H9 (cell line): Measurements from ENCODE around the gene VPS26B. TPM values are rescaled to one million over a fixed set of nuclear protein-coding genes. Genes with fewer than 3 reads are reported as not detected.

Experiments
- DNase-seq: peaks from one replicate; pipeline ENCODE4 v3.0.0-alpha.2; 2017
- H2AFZ ChIP-seq: one replicate; pipeline ENCODE4 v1.6.1; 2013; ENCODE audit warnings: mild to moderate bottlenecking, low read length, control low read depth, moderate library complexity
- H2AK5ac ChIP-seq: 2 replicates; pipeline ENCODE4 v1.6.1; 2013; ENCODE audit warnings: low read length, control low read depth, mixed read lengths; ENCODE audit not compliant: insufficient read length
- H2BK120ac ChIP-seq: one replicate; pipeline ENCODE4 v1.6.1; 2013; ENCODE audit warnings: low read depth, mild to moderate bottlenecking, low read length, control low read depth, inconsistent platforms; ENCODE audit not compliant: poor library complexity, severe bottlenecking
- H2BK12ac ChIP-seq: 2 replicates; pipeline ENCODE4 v1.6.1; 2013; ENCODE audit warnings: low read length, control low read depth, mixed read lengths, low read depth; ENCODE audit not compliant: insufficient read length
- H2BK15ac ChIP-seq: 2 replicates; pipeline ENCODE4 v1.6.1; 2013; ENCODE audit warnings: low read depth, low read length, control low read depth
- H2BK20ac ChIP-seq: one replicate; pipeline ENCODE4 v1.6.1; 2013; ENCODE audit warnings: low read depth, mild to moderate bottlenecking, low read length, control low read depth, inconsistent platforms; ENCODE audit not compliant: poor library complexity, severe bottlenecking
- H2BK5ac ChIP-seq: 2 replicates; pipeline ENCODE4 v1.6.1; 2013; ENCODE audit warnings: low read length, control low read depth, mixed read lengths; ENCODE audit not compliant: insufficient read length
- H3K14ac ChIP-seq: 2 replicates; pipeline ENCODE4 v1.6.1; 2013; ENCODE audit warnings: low read length, control low read depth; ENCODE audit not compliant: insufficient read depth
- H3K18ac ChIP-seq: 2 replicates; pipeline ENCODE4 v1.6.1; 2013; ENCODE audit warnings: low read depth, mild to moderate bottlenecking, mixed read lengths, low read length, control low read depth; ENCODE audit not compliant: insufficient read length
- H3K23ac ChIP-seq: 2 replicates; pipeline ENCODE4 v1.6.1; 2013; ENCODE audit warnings: low read length, control low read depth, mixed read lengths, low read depth; ENCODE audit not compliant: insufficient read length
- H3K23me2 ChIP-seq: 2 replicates; pipeline ENCODE4 v1.6.1; 2013; ENCODE audit warnings: low read depth, mild to moderate bottlenecking, mixed read lengths, low read length, control low read depth; ENCODE audit not compliant: insufficient read length, poor library complexity, severe bottlenecking
- H3K27ac ChIP-seq: 2 replicates; pipeline ENCODE4 v1.5.1; 2013; ENCODE audit warnings: low read length, control low read depth, mixed read lengths, low read depth; ENCODE audit not compliant: insufficient read length
- H3K27me3 ChIP-seq: 2 replicates; pipeline ENCODE4 v1.6.1; 2013; ENCODE audit warnings: low read length, control low read depth, inconsistent platforms; ENCODE audit not compliant: insufficient read depth
- H3K4ac ChIP-seq: 2 replicates; pipeline ENCODE4 v1.6.1; 2013; ENCODE audit warnings: low read depth, mild to moderate bottlenecking, control low read depth, inconsistent platforms, low read length, moderate library complexity
- H3K4me1 ChIP-seq: 2 replicates; pipeline ENCODE4 v1.6.1; 2013; ENCODE audit warnings: low read length, control low read depth, inconsistent platforms; ENCODE audit not compliant: insufficient read depth
- H3K4me2 ChIP-seq: 2 replicates; pipeline ENCODE4 v1.6.1; 2013; ENCODE audit warnings: low read length, control low read depth, mixed read lengths; ENCODE audit not compliant: insufficient read length, insufficient read depth
- H3K56ac ChIP-seq: 2 replicates; pipeline ENCODE4 v1.6.1; 2013; ENCODE audit warnings: low read depth, mild to moderate bottlenecking, mixed read lengths, low read length, control low read depth; ENCODE audit not compliant: insufficient read length
- H3K79me1 ChIP-seq: 2 replicates; pipeline ENCODE4 v1.6.1; 2013; ENCODE audit warnings: low read depth, mild to moderate bottlenecking, moderate library complexity, low read length, control low read depth, inconsistent platforms; ENCODE audit not compliant: insufficient read depth, poor library complexity, severe bottlenecking
- H3K79me2 ChIP-seq: 2 replicates; pipeline ENCODE4 v1.6.1; 2013; ENCODE audit warnings: low read length, control low read depth, inconsistent platforms; ENCODE audit not compliant: insufficient read depth
- H3K9ac ChIP-seq: 2 replicates; pipeline ENCODE4 v1.6.1; 2013; ENCODE audit warnings: low read length, control low read depth, mixed read lengths; ENCODE audit not compliant: insufficient read length; ENCODE audit errors: extremely low read depth
- H3K9me3 ChIP-seq: one replicate; pipeline ENCODE4 v1.6.1; 2013; ENCODE audit warnings: low read depth, low read length, inconsistent platforms; ENCODE audit not compliant: control insufficient read depth
- H3T11ph ChIP-seq: one replicate; pipeline ENCODE4 v1.6.1; 2013; ENCODE audit warnings: mild to moderate bottlenecking, low read length, control low read depth, inconsistent platforms
- H4K20me1 ChIP-seq: one replicate; pipeline ENCODE4 v1.6.1; 2013; ENCODE audit not compliant: control insufficient read depth, insufficient read length, insufficient read depth
- H4K5ac ChIP-seq: 2 replicates; pipeline ENCODE4 v1.6.1; 2013; ENCODE audit warnings: low read depth, mild to moderate bottlenecking, mixed read lengths, low read length, control low read depth; ENCODE audit not compliant: insufficient read length
- H4K8ac ChIP-seq: replicated peaks from 2 replicates; pipeline ENCODE4 v1.6.1; 2013; ENCODE audit warnings: low read length, control low read depth, mixed read lengths, low read depth; ENCODE audit not compliant: insufficient read length
- H4K91ac ChIP-seq: 2 replicates; pipeline ENCODE4 v1.6.1; 2013; ENCODE audit warnings: low read depth, mild to moderate bottlenecking, moderate library complexity, mixed read lengths, low read length, control low read depth; ENCODE audit not compliant: insufficient read length
- H3K27ac Mint-ChIP-seq, 3 experiments: 2 replicates in 2 of 3; 3 replicates in 1 of 3; pipeline ENCODE4 v1.8.0; 2020 to 2021; ENCODE audit warnings: mixed read lengths in 3 of 3, mild to moderate bottlenecking in 1 of 3, moderate library complexity in 1 of 3
- H3K27me3 Mint-ChIP-seq: 2 replicates; pipeline ENCODE4 v1.8.0; 2021; ENCODE audit warnings: low read depth, mild to moderate bottlenecking, moderate library complexity, mixed read lengths
- H3K36me3 Mint-ChIP-seq, 3 experiments: 2 replicates in 2 of 3; 3 replicates in 1 of 3; pipeline ENCODE4 v1.8.0; 2020 to 2021; ENCODE audit warnings: low read depth in 3 of 3, mixed read lengths in 3 of 3; ENCODE audit not compliant: insufficient read depth in 1 of 3
- H3K4me1 Mint-ChIP-seq, 2 experiments: 2 replicates each; pipeline ENCODE4 v1.8.0; 2020; ENCODE audit warnings: mixed read lengths in 2 of 2
- H3K4me3 Mint-ChIP-seq, 2 experiments: 2 replicates in 1 of 2; 3 replicates in 1 of 2; pipeline ENCODE4 v1.8.0; 2020 to 2021; ENCODE audit warnings: mild to moderate bottlenecking in 2 of 2, mixed read lengths in 2 of 2, moderate library complexity in 1 of 2
- H3K9me3 Mint-ChIP-seq, 2 experiments: 2 replicates in 1 of 2; 3 replicates in 1 of 2; pipeline ENCODE4 v1.8.0; 2020; ENCODE audit warnings: mild to moderate bottlenecking in 2 of 2, mixed read lengths in 2 of 2, moderate library complexity in 1 of 2
- WGBS: extraction: QIAGEN DNeasy Blood & Tissue Kit; methylation state at CpG from one replicate; pipeline ENCODE4 v1.1.7; 2013; ENCODE audit warnings: missing lambda C conversion rate, low lambda C conversion rate, mixed read lengths; ENCODE audit not compliant: insufficient read length; ENCODE audit errors: extremely low coverage; 5-methylcytosine and 5-hydroxymethylcytosine counted together
- total RNA-seq: library from RNA; stranded (reverse); gene quantifications from 2 replicates; pipeline ENCODE4 v1.2.1, GENCODE V29; 2021
- TF ChIP-seq, protein P1 (sequence below): fragments of 200-600 bp; sonication (generic); conservative IDR thresholded peaks from 3 replicates; pipeline ENCODE4 v1.8.0; 2021; ENCODE audit warnings: antibody characterized with exemption, mild to moderate bottlenecking

VPS26B gene
- total RNA-seq, 1 experiment from 2014 or later: 27.5 TPM

DNA sequence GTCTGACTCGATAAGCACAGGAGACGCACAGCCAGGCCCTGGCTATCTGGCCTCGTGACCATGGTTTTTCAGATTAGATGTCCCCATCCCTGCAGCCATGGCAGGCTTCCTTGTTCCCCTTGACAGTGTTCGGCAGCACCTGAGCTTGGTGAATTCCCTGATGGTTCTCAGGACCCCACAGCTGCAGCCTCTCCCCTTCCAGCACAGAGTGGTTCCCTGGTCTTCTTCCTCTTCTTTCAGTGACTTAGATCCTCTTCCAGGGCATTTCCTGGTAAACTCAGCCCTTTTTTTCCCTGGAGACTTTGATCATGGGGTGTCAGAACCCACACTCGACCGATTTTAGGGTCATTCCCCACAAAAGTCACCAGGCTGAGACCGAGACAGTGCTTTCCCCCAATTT is 66.2 kb downstream of the VPS26B start:
- Histone ChIP-seq H3K27me3 (no peaks in the 10 kb centered on the region), H3K18ac (no peak overlapping the region), H2BK15ac (no peak overlapping the region), H3K56ac (no peak overlapping the region), H3K27ac (no peak overlapping the region), H4K20me1 (no peaks in the 10 kb centered on the region), H3K9me3 (no peaks in the 10 kb centered on the region), H2BK12ac (no peak overlapping the region), H3K4me2 (no peak overlapping the region), H3K79me2 (no peaks in the 10 kb centered on the region), H3K9ac (no peak overlapping the region), H3T11ph (no peak overlapping the region), H3K4me1 (no peaks in the 10 kb centered on the region), H2BK120ac (no peak overlapping the region), H2AFZ (no peak overlapping the region), H3K14ac (no peak overlapping the region), H3K79me1 (no peaks in the 10 kb centered on the region), H3K4ac (no peak overlapping the region), H2AK5ac (no peak overlapping the region), H4K91ac (no peak overlapping the region), H2BK5ac (no peak overlapping the region), H2BK20ac (no peak overlapping the region), H4K8ac (no peak overlapping the region), H3K23me2 (no peaks in the 10 kb centered on the region), H3K23ac (no peak overlapping the region), H4K5ac (no peak overlapping the region)
- WGBS: no CpG with 5 or more reads among the region's 7 CpGs
- H3K27ac Mint-ChIP-seq: peak overlapping the region in 2 of 3 experiments; percentile 73 to 92; a peak in 4 of 7 replicates
- no peaks in the 10 kb centered on the region for H3K27me3 Mint-ChIP-seq
- no peak overlapping the region for H3K4me3 Mint-ChIP-seq
- peaks cover 12 to 14% of the 10 kb centered on the region in 2 experiments for H3K4me1 Mint-ChIP-seq
- H3K36me3 Mint-ChIP-seq: peaks cover 13 to 37% (median 23%) of the 10 kb centered on the region in 3 experiments
- TF ChIP-seq, protein P1, sequence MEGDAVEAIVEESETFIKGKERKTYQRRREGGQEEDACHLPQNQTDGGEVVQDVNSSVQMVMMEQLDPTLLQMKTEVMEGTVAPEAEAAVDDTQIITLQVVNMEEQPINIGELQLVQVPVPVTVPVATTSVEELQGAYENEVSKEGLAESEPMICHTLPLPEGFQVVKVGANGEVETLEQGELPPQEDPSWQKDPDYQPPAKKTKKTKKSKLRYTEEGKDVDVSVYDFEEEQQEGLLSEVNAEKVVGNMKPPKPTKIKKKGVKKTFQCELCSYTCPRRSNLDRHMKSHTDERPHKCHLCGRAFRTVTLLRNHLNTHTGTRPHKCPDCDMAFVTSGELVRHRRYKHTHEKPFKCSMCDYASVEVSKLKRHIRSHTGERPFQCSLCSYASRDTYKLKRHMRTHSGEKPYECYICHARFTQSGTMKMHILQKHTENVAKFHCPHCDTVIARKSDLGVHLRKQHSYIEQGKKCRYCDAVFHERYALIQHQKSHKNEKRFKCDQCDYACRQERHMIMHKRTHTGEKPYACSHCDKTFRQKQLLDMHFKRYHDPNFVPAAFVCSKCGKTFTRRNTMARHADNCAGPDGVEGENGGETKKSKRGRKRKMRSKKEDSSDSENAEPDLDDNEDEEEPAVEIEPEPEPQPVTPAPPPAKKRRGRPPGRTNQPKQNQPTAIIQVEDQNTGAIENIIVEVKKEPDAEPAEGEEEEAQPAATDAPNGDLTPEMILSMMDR: no peak
- DNase-seq: no peak
- no peaks in the 10 kb centered on the region; a peak in 1 of 5 replicates for H3K9me3 Mint-ChIP-seq
